Hindlimb muscle (tissue), 1 donor: Measurements from ENCODE around the gene VSIR. TPM values are rescaled to one million over a fixed set of nuclear protein-coding genes. Genes with fewer than 3 reads are reported as not detected.

Source experiments
- DNase-seq: peaks from one replicate; pipeline ENCODE4 v3.0.0-alpha.2; 2013
- polyA plus RNA-seq: library from polyadenylated mRNA; unstranded; fragments of 120-200 nt; gene quantifications from one replicate; pipeline ENCODE4 v1.2.1, GENCODE V29; 2013; ENCODE audit not compliant: insufficient read length

The VSIR gene
- polyA plus RNA-seq, 1 donor = 50.4 TPM

DNA sequence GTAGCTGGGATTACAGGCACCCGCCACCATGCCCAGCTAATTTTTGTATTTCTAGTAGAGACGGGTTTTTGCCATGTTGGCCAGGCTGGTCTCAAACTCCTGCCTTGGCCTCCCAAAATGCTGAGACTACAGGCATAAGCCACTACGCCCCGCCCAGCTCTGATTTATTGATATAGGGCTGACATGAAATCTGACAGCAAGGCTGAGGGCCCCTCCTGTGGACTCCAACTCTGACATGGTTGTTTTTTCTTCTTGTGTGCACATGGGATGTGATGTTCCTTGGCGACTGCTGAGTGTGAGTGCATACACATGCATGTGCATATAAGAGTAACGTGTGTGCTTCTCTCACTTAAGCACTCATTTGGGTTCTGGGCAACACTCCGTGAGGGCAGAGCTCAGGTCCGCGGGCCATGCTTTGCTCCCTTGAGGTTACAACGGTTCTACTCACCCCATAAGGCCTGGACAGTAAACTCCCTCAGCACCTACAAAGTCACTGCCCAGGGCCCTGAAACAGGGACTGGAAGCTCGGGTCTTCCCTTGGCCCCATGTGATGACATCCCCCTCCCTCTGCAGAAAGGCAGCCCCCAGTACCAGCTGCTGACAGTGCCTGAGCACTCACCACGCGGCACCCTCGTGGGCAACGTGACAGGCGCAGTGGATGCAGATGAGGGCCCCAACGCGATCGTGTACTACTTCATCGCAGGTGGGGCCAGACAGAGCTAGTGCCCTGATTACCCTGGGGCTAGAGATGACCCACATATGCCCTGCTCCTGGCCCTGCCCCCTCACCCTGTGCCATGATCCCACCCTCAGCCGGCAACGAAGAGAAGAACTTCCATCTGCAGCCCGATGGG is 33.6 kb upstream of the VSIR start:
- DNase-seq = no peak

DNA sequence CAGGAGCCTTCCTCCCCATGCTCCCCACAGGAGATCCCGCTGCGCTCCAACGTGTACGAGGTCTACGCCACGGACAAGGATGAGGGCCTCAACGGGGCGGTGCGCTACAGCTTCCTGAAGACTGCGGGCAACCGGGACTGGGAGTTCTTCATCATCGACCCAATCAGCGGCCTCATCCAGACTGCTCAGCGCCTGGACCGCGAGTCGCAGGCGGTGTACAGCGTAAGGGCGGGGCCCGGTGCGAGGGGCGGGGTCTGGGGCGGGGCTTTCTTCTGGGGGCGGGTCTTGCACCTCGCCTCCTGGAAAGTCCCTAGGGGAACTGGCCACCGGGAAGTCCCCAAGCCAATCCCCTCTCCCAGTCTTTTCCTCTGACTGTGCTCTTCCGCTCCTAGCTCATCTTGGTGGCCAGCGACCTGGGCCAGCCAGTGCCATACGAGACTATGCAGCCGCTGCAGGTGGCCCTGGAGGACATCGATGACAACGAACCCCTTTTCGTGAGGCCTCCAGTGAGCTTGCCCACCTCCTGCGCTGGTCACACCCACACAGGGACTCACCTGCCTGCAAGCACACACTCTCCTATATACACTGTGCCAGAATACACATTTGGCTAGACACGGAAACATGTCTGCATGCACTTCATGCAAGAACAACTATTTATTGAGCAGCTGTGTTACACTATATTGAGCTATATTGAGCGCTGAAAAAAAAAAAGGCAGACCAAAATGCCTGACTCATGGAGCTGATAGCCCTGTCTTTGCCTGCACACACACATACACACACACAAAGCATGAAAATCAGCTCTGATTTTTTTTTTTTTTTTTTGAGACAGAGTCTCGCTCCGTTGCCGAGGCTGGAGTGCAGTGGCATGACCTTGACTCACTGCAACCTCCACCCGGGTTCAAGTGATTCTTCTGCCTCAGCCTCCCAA is 32.7 kb upstream of the VSIR start:
- no peak for DNase-seq

DNA sequence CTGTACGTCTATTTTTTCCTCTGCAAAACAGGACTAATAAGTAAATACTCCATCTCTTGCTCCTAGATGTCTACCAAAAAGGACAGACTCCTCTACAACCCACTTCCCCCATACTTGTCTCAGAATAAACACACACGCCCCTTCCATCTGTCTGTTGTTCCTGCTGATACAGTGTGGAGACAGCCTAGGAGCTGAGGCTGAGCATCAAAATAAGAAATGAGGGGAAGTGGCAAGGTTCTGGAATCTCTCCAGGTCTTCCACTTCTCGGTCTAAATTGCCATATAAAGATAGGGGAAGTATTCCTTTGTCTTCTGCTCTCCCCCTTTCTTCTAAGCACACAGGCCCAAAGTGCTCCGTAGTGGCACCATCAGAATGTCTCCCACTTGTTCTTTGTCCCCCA is 30.8 kb upstream of the VSIR start:
- peak; percentile 26 for DNase-seq

DNA sequence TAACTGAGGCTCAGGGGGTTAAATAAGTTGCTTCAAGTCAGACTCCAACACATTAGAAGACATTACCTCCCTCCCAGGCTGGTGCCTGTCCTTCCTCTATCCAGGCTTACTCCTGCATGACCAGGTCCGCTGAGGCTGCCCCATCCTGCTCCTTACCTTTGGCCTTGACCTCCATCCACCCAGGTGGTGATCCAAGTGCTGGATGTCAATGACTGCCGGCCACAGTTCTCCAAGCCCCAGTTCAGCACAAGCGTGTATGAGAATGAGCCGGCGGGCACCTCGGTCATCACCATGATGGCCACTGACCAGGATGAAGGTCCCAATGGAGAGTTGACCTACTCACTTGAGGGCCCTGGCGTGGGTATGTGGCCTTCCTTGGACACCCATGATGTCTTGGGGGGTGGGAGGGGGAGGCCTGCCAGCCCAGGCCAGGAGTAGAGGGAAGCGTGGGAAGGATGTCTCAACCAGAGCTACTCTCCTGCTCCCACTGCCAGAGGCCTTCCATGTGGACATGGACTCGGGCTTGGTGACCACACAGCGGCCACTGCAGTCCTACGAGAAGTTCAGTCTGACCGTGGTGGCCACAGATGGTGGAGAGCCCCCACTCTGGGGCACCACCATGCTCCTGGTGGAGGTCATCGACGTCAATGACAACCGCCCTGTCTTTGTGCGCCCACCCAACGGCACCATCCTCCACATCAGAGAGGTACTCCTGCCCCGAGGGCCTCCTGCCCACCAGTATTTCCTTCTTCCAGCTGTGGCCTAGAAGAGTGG is 29.6 kb upstream of the VSIR start:
- no peak for DNase-seq

DNA sequence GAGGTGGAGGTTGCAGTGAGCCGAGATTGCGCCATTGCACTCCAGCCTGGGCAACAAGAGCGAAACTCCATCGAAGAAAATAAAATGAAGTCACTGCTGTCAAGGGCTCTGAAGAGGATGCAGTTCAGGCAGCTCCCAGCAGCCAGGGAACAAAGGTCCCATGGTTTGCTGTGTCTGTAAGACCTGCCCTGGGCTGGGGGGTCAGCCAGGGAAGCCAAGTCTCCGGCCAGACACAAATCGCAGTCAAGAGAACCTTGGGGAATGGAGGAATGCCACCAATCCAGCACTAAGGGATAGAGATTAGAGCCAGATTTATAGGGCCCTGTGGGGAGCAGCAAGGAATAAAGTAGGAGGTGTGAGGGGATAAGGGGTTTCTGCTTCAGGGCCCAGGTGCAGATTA is 28.9 kb upstream of the VSIR start:
- DNase-seq = no peak

DNA sequence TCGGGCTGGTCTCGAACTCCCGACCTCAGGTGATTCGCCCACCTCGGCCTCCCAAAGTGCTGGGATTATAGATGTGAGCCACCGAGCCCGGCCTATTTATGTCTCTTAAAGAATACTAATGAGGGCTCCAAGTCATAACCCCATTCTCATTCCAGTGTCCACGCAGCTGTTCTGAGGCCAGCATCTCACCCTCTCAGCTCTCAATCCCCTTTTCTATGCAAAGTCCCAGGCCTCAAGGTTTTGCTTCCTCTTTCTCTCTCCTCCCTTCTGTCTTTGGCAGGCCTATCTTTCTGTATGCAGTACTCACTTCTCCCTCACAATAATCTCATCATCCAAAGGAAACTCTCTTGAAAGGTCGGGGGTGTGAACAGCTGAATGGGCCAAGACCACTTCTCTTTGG is 28.0 kb upstream of the VSIR start:
- no peak for DNase-seq

DNA sequence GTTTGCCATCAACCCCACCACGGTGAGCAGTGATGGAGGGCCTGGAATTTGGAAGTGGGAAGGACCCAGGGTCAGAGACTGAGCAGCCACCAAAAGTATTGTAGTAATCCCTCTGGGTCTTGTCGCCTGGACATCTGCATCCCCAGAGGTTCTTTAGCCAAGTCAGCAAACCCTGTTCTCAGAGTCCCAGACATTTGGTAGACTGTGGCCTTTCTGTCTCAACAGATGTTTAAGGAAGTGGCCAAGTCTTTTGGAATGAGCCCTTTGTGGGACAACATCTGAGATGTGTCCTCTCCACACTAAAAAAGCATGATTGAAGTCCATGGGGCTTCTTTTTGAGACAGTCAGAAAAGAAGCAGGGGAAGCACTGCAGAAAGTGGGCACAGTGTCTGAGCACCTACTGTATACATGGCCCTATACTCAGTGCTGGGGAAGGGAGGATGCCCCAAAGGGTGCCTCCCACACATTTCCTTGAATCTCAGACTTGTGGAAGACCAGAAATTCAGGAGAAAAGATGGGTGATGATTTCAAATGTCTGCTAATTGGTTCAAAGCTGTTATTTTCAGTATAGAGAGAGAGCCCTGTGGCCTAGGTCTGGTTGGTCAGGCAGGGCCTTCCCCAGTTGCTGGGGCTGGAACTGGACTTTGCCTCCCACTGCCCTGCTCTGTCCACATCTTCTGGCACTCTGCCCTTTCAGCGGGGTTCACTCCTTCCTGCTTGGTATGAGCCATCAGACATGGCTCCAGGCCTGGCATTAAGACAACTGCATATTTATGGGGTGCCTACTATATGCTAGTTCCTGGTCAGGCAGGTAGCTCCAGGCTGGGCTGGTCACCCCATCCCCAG is 26.5 kb upstream of the VSIR start:
- no peak for DNase-seq

DNA sequence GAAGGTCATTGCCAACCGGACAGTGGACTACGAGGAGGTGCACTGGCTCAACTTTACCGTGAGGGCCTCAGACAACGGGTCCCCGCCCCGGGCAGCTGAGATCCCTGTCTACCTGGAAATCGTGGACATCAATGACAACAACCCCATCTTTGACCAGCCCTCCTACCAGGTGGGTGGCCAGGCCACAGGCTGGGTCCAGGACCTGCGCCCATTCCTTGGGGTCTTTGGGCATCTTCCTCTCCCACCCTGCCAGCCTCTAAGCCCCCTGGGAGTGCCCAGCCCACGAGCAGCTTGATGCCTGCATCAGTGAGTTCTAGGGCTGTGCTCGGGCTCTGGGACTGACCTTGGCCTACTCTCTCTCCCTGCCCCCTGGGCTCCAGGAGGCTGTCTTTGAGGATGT is 25.8 kb upstream of the VSIR start:
- no peak for DNase-seq

DNA sequence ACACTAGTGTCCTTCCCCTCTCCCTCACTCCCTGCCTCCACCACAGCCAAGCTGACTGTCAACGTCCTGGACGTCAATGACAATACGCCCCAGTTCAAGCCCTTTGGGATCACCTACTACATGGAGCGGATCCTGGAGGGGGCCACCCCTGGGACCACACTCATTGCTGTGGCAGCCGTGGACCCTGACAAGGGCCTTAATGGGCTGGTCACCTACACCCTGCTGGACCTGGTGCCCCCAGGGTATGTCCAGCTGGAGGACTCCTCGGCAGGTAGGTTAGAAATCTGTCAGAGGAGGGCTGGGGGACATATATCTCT is 24.9 kb upstream of the VSIR start:
- no peak for DNase-seq

DNA sequence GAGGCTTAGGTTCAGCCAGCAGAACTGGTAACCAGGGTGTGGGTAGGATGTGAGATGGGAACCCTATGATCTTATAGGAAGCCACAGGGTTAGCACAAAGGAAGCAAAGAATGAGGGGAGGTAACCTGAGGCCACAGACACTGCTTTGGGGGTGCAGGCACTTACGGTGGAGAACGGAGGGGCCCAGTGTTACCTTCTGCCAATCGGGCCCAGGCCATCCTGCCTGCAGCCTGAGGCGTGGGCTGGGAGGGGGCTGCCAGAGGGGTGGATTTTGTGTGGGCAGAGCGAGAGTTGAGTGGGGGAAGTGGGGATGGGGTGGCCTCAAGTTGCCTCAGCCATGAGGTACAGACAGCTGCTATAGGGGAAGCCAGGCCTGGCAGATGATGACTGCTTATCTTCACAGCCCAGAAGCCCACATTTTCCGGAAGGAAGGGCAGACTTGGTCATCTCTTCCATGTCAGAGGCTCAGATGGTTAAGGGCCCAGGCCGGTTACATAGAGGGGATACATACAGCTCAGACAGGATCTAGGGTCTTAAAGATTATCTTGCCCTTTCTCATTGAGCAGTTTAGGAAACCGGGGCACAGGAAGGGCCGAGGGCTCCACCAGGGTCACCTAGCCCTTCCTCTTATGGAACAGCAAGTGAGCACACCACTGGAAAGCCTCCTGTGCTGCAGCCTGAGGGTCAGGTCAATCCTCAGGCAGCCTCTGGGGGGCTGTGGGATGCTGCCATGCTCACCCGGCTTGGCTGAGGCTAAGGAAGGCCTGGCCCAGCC is 24.4 kb upstream of the VSIR start:
- DNase-seq = no peak

DNA sequence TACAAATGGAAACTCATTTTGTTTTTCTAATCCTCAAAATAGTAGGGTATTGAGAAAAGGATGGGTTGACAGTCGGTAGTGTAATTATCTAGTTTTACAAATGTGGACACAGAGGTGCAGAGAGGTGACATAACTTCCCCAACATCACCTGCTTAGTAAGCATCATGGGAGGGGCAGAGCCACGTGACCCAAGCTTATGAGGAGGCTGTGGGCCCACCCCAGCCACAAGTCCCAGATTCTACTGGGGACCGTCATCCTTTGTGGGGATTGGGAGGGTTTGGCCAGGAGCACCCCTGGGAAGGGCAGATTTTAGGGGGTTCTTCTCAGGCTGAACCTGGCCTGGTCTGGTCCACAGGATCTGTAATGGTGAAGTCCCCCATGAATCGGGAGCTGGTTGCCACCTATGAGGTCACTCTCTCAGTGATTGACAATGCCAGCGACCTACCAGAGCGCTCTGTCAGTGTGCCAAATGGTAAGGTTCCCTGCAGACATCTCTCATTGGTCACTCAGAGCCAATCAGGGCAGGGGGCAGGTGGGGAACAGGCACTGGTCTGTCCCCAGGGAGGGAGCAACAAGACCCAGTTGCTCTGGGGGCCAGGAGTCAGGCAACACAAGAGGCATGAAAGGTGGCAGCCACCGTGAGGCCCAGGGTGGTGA is 23.6 kb upstream of the VSIR start:
- DNase-seq = no peak

DNA sequence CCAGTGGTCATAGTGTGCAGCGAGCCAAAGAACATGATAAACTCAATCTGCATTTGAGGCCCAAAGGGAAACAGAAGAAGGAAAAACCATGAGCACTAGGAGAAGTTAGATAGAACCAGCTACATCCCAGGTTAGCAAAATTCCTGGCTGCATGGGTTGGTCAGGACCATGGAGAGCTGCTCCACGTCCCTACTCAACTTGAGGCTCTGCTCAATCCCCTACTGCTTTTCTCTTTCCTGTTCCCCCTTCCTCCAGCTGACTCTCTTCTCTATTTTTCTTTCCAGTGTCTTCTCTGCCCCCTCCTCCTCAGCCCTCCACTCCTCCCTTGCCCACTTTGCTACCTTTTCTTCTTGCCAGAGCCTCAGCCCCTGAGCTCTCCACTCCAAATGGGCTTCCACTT is 21.9 kb upstream of the VSIR start:
- DNase-seq = peak; percentile 52

DNA sequence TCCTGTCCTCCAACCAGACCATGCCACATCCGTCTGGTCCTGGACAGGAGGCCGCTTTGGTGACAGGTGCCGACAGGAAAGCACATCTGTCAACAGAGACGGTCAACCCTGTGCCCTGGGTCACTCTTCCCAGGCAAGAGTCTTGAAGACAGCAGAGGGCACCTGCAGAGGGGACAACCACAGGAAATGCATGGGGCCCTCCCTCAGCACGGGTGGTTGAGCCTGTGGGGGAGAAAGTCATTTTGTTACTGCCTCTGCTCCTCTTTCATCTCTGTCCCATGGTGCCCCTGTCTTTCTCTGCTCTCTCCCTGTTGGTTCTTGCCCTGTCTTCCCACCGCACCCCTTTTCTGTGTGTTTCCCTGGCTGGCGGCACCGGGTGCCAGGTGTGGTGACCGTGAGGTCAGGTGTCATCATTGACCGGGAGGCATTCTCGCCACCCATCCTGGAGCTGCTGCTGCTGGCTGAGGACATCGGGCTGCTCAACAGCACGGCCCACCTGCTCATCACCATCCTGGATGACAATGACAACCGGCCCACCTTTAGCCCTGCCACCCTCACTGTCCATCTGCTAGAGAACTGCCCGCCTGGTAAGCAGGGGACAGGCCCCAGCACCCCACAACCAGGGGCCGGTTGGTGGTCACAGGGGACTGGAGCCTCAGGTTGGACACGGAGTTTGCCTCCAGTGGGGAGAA is 17.6 kb upstream of the VSIR start:
- no peak for DNase-seq

DNA sequence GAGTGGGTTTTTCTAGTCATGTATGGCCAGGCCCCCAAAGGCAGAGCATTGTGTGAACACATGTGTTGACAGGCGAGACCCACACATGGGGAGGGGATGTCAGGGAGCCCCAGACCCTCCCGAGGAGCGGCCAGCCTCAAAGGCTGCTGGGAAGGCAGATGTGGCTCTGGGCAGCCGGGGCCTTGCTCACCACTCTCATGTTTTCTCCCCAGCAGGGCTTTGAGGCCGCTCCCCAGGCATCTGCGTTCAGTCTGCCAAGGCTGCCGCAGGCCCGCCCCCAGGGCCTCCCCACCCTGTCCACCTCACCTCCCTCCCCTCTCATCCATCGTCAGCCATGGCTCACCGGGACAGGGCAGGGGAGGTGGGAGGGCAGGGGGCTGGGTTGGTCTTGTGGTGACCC is 16.6 kb upstream of the VSIR start:
- no peak for DNase-seq

DNA sequence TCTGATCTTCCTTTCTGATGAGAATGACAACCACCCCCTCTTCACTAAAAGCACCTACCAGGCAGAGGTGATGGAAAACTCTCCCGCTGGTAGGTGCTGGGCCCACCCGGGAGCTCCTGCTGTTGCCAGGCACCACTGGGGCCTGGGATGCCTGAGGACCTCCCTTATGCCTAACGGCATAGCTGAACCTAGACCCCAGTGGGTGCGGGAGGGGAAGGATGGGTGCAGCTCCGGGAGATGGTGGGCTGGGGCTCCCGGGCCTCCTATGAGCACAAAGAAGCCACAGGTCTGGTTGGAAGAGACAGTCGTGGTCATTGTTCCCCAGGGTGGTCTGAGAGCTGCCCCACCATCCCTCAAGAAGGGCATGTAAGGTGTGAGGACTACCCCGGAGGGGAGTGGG is 15.6 kb upstream of the VSIR start:
- DNase-seq = no peak

DNA sequence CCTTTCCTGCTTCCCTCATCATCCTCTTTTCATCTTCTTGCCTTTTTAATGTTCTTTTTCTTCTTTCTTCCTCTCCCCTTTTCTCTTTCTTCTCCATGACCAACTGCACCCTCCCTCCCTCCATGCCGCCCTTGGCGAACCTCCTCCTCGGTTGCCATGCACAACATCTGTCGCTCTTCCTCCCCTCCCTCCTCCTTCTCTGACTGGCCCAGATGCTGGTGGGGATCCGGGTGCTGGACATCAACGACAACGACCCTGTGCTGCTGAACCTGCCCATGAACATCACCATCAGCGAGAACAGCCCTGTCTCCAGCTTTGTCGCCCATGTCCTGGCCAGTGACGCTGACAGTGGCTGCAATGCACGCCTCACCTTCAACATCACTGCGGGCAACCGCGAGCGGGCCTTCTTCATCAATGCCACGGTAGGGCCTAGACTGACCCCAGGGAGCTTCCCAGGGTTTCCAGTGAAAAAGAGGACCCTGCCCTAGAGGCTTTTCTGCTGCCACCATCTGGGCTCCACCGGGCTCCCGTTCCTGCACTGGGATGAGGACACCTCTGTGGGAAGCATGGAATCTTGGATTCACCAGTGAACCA is 11.5 kb upstream of the VSIR start:
- DNase-seq = no peak

DNA sequence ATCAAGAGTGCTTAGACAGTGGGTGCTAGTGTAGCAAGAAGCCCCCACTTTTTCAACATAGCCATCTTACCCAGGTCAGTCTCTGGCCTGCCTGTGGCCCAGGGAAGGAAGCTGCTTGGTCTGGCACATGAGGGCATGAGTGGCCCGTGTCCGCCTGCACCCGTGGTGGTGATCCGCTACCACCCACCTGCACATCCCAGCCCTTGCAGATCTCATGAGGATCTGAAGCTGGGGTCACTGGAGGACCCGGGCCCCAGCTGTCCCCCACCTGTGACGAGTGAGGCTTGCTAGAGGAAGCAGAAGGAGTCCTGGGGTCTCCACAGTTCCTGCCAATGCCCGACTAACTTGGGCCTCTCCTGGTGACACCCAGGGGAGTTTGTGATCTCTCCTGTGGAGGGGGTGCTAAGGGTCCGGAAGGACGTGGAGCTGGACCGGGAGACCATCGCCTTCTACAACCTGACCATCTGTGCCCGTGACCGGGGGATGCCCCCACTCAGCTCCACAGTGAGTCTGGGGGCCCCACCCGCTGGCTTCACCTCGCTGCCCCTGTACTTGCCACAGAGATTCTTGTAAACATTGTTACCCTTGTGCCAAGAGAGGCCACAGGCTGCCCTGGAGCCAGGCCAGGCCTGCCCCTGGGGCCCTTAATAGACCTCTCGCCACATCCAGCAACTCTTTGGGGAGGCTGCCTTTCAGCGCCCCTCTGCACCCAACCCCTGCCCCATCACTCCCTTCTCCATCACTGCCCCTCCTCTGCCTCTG is 10.8 kb upstream of the VSIR start:
- no peak for DNase-seq

DNA sequence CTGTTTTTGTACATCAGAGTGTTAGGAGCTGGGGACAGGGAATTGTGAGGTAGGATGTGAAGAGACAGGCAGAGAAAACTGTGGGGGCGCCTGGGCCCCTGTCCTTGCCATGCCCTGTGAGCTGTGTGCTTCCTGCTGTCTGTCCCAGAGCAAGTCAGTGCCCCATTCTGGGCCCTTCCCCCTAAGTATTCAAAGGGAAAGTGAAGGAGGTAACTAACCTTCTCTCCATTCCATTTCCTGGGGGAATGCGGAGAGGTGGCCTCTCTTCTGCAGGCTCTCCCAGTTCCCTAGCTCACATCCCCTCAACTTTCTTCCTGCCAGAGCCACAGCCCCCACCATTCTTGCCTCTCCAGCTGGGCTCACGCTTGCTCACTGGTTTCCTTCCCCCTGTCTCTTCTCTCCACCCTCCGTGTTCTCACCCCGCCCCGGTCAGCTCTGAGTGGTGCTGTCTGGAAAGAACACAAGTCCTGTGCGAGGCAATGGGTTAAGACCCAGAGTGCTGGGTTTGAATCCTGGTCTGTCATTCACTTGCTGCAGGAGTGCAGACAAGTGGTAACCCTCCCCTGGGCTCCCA is 9.7 kb upstream of the VSIR start:
- no peak for DNase-seq
